C4-2B (cell line): ENCODE measurements around the gene OR7C1.
"Not testable (repeated sequence)": the region's sequence is repeated elsewhere in the genome, so short reads cannot be mapped to it uniquely, and the experiment has no call there.

Experiments used
- H3K27ac ChIP-seq: fragments of 450-650 bp; 2 replicates; pipeline ENCODE4 v1.5.1; 2017
- CTCF ChIP-seq: fragments of 450-650 bp; conservative IDR thresholded peaks from 2 replicates; pipeline ENCODE4 v1.5.1; 2017; ENCODE audit warnings: mild to moderate bottlenecking
- ZFX ChIP-seq: fragments of 450-650 bp; IDR thresholded peaks from 2 replicates; pipeline ENCODE4 v1.6.1; 2017

OR7C1 gene

GRCh38 chr19:14772995-14773394 lies 62.0 kb downstream of the OR7C1 start:
- TF ChIP-seq ZFX = no peak
- TF ChIP-seq CTCF = no peak
- no peak overlapping the region for H3K27ac ChIP-seq

GRCh38 chr19:14772467-14772866 lies 62.5 kb downstream of the OR7C1 start:
- TF ChIP-seq CTCF (no peak), ZFX (no peak)
- no peak overlapping the region for H3K27ac ChIP-seq

- TF ChIP-seq ZFX (no peak), CTCF (no peak)
- no peak overlapping the region for H3K27ac ChIP-seq
Measured at GRCh38 chr19:14770944-14771839, 63.8 kb downstream of the OR7C1 start.

DNA sequence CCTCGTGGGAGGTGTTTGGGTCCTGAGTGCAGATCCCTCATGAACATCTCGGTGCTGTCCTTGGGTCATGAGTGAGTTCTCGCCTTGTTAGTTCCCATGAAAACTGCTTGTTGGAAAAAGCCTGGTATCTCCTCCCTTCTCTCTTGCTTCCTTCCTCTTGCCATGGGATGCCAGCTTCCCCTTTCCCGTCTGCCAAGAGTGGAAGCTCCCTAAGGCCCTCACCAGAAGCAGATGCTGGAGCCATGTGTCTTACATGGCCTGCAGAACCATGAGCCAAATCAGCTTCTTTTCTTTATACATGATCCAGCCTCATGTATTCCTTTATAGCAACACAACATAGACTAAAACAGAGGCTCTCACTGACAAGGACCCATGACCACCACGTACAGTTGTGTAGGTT lies 64.8 kb downstream of the OR7C1 start:
- TF ChIP-seq CTCF (no peak), ZFX (no peak)
- no peak overlapping the region for H3K27ac ChIP-seq

GRCh38 chr19:14769201-14769600 lies 65.8 kb downstream of the OR7C1 start:
- no peak overlapping the region for H3K27ac ChIP-seq
- TF ChIP-seq CTCF = no peak
- no peak for TF ChIP-seq ZFX

- TF ChIP-seq CTCF (no peak), ZFX (no peak)
- H3K27ac ChIP-seq = no peak overlapping the region
Measured at GRCh38 chr19:14768001-14768400, 67.0 kb downstream of the OR7C1 start.

DNA sequence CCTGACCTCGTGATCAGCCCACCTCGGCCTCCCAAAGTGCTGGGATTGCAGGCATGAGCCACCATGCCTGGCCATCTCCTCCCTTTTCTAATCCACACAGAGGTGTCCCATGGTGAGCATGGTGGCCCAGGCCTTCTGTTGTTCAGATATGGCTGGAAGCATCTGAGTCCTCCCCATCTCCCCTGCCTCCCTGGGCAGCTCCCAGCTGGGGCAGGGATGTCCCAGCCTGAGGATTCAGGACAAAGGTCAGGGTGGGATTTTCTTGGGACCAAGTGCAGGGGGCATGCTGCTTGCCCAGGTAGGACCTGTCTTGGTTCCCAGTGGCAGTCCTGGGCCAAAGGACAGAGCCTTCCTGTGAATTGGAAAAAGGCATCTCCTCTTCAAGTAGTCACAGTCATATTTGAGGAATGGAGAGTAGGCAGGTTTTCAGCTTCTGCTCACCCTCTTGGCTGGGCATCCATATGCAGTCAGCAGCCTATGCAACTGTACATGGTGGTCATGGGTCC lies 67.5 kb downstream of the OR7C1 start:
- no peak overlapping the region for H3K27ac ChIP-seq
- TF ChIP-seq CTCF (no peak), ZFX (no peak)

DNA sequence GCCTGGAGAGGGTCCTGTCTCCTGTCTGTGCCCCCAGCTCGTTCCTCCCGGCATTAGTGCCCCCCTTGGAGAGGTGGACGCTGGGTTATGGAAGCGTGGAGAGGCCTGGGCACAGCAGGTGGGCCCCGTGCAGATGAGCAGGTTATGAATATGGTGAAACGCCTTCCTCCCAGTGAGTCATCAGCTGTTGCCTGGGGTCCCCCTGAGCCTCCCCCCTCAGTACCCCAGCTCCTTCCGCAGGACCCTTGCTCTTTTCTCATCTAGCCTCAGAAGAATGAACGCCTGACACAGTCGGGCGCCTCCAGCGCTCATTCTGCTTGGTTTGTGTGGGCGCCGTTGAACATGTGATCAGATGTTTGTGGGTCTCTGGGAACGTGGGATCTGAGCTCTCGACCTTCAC lies 69.1 kb downstream of the OR7C1 start:
- H3K27ac ChIP-seq = not testable (repeated sequence)

GRCh38 chr19:14765403-14765802 lies 69.6 kb downstream of the OR7C1 start:
- not testable (repeated sequence) for H3K27ac ChIP-seq
